ENCODE data around the gene TUBA8.
"Not testable (repeated sequence)": the region's sequence is repeated elsewhere in the genome, so short reads cannot be mapped to it uniquely, and the experiment has no call there.

Gene TUBA8

GRCh38 chr22:18108187-18108586 lies 2.4 kb upstream of the TUBA8 start:
- no peak for DNase-seq

GRCh38 chr22:18109410-18110193 lies 1.0 kb upstream of the TUBA8 start:
- DNase-seq = no peak

GRCh38 chr22:18110954-18111758 lies 547 bp downstream of the TUBA8 start:
- DNase-seq = no peak

- DNase-seq = no peak
These were observed 1.2 kb downstream of the TUBA8 start for GRCh38 chr22:18111759-18112330.

GRCh38 chr22:18112440-18112839 lies 1.8 kb downstream of the TUBA8 start:
- DNase-seq = no peak

GRCh38 chr22:18113680-18114394 lies 3.2 kb downstream of the TUBA8 start:
- no peak for DNase-seq

GRCh38 chr22:18114495-18114894 lies 3.9 kb downstream of the TUBA8 start:
- no peak for DNase-seq

GRCh38 chr22:18114976-18115652 lies 4.5 kb downstream of the TUBA8 start:
- DNase-seq = no peak

- no peak for DNase-seq
These were observed 5.3 kb downstream of the TUBA8 start for GRCh38 chr22:18115906-18116371.

GRCh38 chr22:18116634-18117033 lies 6.0 kb downstream of the TUBA8 start:
- no peak for DNase-seq

GRCh38 chr22:18118345-18118915 lies 7.8 kb downstream of the TUBA8 start:
- DNase-seq = no peak

- DNase-seq = no peak
These were observed 9.0 kb downstream of the TUBA8 start for GRCh38 chr22:18119409-18120110.

GRCh38 chr22:18120857-18121256 lies 10.2 kb downstream of the TUBA8 start:
- DNase-seq = no peak

GRCh38 chr22:18121506-18121905 lies 10.9 kb downstream of the TUBA8 start:
- DNase-seq = no peak

- no peak for DNase-seq
These were observed 11.4 kb downstream of the TUBA8 start for GRCh38 chr22:18121954-18122554.

- DNase-seq = not testable (repeated sequence)
These were observed 12.9 kb downstream of the TUBA8 start for GRCh38 chr22:18123476-18124025.

- DNase-seq = no peak
These were observed 16.0 kb downstream of the TUBA8 start for GRCh38 chr22:18126606-18127005.

GRCh38 chr22:18130018-18130417 lies 19.4 kb downstream of the TUBA8 start:
- DNase-seq = no peak

GRCh38 chr22:18130699-18131429 lies 20.3 kb downstream of the TUBA8 start:
- no peak for DNase-seq

- DNase-seq = no peak
These were observed 22.8 kb downstream of the TUBA8 start for GRCh38 chr22:18133452-18133851.

All from NCI-H2029 (cell line).